OCI-M2 (cell line): ENCODE measurements around the gene ABI2.
"Not testable (repeated sequence)": the region's sequence is repeated elsewhere in the genome, so short reads cannot be mapped to it uniquely, and the experiment has no call there.

ENCODE experiments used
- DNase-seq: peaks from one replicate; lab custom pipeline; 2025; ENCODE audit not compliant: unreplicated experiment; lab: John Stamatoyannopoulos, UW

ABI2 gene

GRCh38 chr2:203354966-203355365, 26.8 kb downstream of the ABI2 start:
- no peak for DNase-seq

GRCh38 chr2:203359450-203359849, 31.3 kb downstream of the ABI2 start:
- no peak for DNase-seq

GRCh38 chr2:203360833-203361430, 32.7 kb downstream of the ABI2 start:
- DNase-seq = no peak

GRCh38 chr2:203361495-203361894, 33.3 kb downstream of the ABI2 start:
- DNase-seq = no peak

- no peak for DNase-seq
Measured at GRCh38 chr2:203361922-203362321, 33.7 kb downstream of the ABI2 start.

GRCh38 chr2:203366639-203367466, 38.7 kb downstream of the ABI2 start:
- no peak for DNase-seq

GRCh38 chr2:203372706-203373105, 44.5 kb downstream of the ABI2 start:
- DNase-seq = not testable (repeated sequence)

- no peak for DNase-seq
Measured at GRCh38 chr2:203376173-203376572, 48.0 kb downstream of the ABI2 start.

GRCh38 chr2:203379156-203379555, 51.0 kb downstream of the ABI2 start:
- no peak for DNase-seq

GRCh38 chr2:203383038-203383437, 54.8 kb downstream of the ABI2 start:
- DNase-seq = no peak

GRCh38 chr2:203388153-203388552, 60.0 kb downstream of the ABI2 start:
- not testable (repeated sequence) for DNase-seq

GRCh38 chr2:203394519-203395227, 66.5 kb downstream of the ABI2 start:
- DNase-seq = no peak

- no peak for DNase-seq
Measured at GRCh38 chr2:203395858-203396257, 67.7 kb downstream of the ABI2 start.

- no peak for DNase-seq
Measured at GRCh38 chr2:203396667-203397066, 68.5 kb downstream of the ABI2 start.

GRCh38 chr2:203399031-203399430, 70.8 kb downstream of the ABI2 start:
- DNase-seq = no peak

GRCh38 chr2:203400805-203401585, 72.8 kb downstream of the ABI2 start:
- no peak for DNase-seq

GRCh38 chr2:203404996-203405395, 76.8 kb downstream of the ABI2 start:
- no peak for DNase-seq

- no peak for DNase-seq
Measured at GRCh38 chr2:203407496-203407895, 79.3 kb downstream of the ABI2 start.

- DNase-seq = no peak
Measured at GRCh38 chr2:203412546-203413331, 84.5 kb downstream of the ABI2 start.

GRCh38 chr2:203413796-203414195, 85.6 kb downstream of the ABI2 start:
- DNase-seq = no peak
